ACC112 (cell line): ENCODE results near the gene HNF1B.

Source experiments
- H2AFZ ChIP-seq: fragments of 200-600 bp; sonication (generic); one replicate; pipeline ENCODE4 v1.6.0; 2017; ENCODE audit warnings: antibody characterized with exemption, low read length; ENCODE audit not compliant: unreplicated experiment
- H3K27ac ChIP-seq: fragments of 200-600 bp; sonication (generic); 2 replicates; pipeline ENCODE4 v1.5.1; 2014; ENCODE audit warnings: low read depth, mild to moderate bottlenecking, antibody characterized with exemption, low read length, moderate library complexity
- H3K27me3 ChIP-seq: fragments of 200-600 bp; sonication (generic); 2 replicates; pipeline ENCODE4 v1.6.1; 2014; ENCODE audit warnings: mild to moderate bottlenecking, antibody characterized with exemption, low read length, moderate library complexity, mixed read lengths; ENCODE audit not compliant: insufficient read depth
- H3K36me3 ChIP-seq: fragments of 200-600 bp; sonication (generic); 2 replicates; pipeline ENCODE4 v1.6.1; 2016; ENCODE audit warnings: mild to moderate bottlenecking, antibody characterized with exemption, low read length, moderate library complexity, mixed read lengths; ENCODE audit not compliant: insufficient read depth
- H3K4me1 ChIP-seq: fragments of 200-600 bp; sonication (generic); one replicate; pipeline ENCODE4 v1.6.1; 2016; ENCODE audit warnings: low read length, mixed read lengths; ENCODE audit not compliant: insufficient read depth, unreplicated experiment, control insufficient read depth
- H3K4me3 ChIP-seq: fragments of 200-600 bp; sonication (generic); 2 replicates; pipeline ENCODE4 v1.5.1; 2014; ENCODE audit warnings: mild to moderate bottlenecking, low read depth, low read length
- H3K79me2 ChIP-seq: fragments of 200-600 bp; sonication (generic); one replicate; pipeline ENCODE4 v1.6.0; 2016; ENCODE audit warnings: low read length; ENCODE audit not compliant: control insufficient read depth, unreplicated experiment, insufficient read depth

HNF1B gene

DNA sequence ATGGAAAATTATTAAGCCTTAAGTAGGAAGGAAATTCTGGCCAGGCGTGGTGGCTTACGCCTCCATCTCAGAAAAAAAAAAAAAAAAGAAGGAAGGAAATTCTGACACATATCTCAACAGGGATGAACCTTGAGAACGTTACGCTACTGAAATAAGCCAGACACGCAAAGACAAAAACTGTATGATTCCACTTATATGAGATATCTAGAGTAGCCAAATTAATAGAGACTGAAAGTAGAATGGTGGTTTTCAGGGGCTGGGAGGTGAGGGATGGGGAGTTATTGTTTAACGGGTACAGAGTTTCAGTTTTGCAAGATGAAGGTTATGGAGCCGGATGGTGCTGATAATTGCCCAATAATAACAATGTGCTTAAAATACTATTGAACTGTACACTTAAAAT is 16.2 kb upstream of the HNF1B start:
- H2AFZ ChIP-seq: no peak overlapping the region
- H3K27ac ChIP-seq: no peak overlapping the region
- no peaks in the 10 kb centered on the region for H3K36me3 ChIP-seq
- no peaks in the 10 kb centered on the region for H3K79me2 ChIP-seq
- no peak overlapping the region for H3K4me3 ChIP-seq
- H3K27me3 ChIP-seq: peaks cover 14% of the 10 kb centered on the region
- no peaks in the 10 kb centered on the region for H3K4me1 ChIP-seq

DNA sequence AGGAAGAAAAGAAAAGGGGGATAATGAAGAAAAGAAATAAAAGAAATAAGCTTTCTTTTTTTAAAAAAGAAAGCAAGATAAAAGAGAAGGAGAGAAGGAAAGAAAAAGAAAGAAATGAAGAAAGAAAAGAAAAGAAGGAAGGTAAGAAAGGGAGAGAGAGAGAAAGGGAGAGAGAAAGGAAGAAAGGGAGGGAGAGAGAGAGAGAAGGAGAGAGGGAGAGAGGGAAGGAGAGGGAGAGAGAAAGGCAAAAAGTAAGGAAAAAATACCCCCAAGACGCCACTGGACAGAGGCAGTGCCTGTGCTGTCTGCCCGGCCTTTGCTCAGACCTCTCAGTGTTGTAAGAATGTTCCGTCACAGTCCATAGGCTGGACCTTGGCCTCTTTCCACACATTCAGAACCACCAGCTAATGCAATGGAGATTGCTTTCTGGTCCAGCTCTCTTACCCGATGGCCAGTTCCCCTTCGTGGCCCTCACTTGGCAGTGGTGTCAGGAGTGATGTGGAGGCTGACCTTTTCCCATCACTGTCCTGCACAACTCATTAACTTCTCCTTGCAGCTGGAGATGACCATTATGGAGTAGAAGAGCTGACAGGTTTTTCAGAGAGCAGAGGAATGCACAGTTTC is 14.3 kb upstream of the HNF1B start:
- H2AFZ ChIP-seq: no peak overlapping the region
- H3K27me3 ChIP-seq: peaks cover 14% of the 10 kb centered on the region
- no peak overlapping the region for H3K4me3 ChIP-seq
- no peaks in the 10 kb centered on the region for H3K36me3 ChIP-seq
- no peaks in the 10 kb centered on the region for H3K79me2 ChIP-seq
- no peaks in the 10 kb centered on the region for H3K4me1 ChIP-seq
- H3K27ac ChIP-seq: no peak overlapping the region

DNA sequence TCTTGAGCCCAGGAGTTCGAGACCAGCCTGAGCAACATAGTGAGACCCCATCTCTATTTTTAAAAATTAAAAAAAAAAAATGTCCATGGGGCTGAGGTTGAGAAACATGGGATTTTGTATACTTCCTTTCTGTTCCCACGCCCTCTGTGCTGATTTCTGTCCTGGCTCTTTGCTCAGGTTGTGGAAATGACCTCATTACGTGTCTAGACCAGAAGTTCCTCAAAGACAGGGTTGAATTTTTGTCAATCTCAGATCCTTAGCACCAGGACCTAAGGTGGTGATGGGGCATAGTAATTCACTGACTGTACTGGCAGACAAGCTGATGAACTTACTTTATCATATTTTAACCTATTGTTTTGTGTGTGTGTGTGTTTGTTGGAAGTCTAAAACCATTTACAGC is 11.2 kb upstream of the HNF1B start:
- peaks cover 3% of the 10 kb centered on the region for H3K4me1 ChIP-seq
- H2AFZ ChIP-seq: no peak overlapping the region
- H3K4me3 ChIP-seq: no peak overlapping the region
- no peaks in the 10 kb centered on the region for H3K27me3 ChIP-seq
- H3K36me3 ChIP-seq: no peaks in the 10 kb centered on the region
- H3K79me2 ChIP-seq: no peaks in the 10 kb centered on the region
- H3K27ac ChIP-seq: no peak overlapping the region

GRCh38 chr17:37755455-37755854 is 10.6 kb upstream of the HNF1B start:
- Histone ChIP-seq H3K27ac (no peak overlapping the region), H3K79me2 (no peaks in the 10 kb centered on the region), H2AFZ (no peak overlapping the region), H3K27me3 (no peaks in the 10 kb centered on the region), H3K36me3 (no peaks in the 10 kb centered on the region), H3K4me1 (peaks cover 3% of the 10 kb centered on the region), H3K4me3 (no peak overlapping the region)

DNA sequence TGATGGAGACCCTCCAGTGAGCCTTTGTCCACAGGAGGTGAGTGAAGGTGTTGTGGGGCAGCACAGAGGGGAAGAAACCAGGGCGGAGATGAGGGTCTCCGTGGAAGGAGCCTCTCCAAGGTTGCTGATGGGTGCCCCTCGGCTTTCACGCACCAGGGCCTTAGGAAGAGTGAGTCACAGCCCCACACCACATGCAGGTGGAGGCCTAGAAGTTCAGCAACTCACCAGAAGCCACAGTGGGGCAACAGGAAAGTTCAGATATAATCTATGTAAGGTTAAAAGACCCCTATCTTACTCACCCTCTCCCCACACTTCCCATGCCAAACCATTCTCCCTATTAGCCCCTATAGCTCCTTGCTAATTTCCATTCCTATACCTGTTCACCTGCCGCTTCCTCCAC is 9.5 kb upstream of the HNF1B start:
- Histone ChIP-seq H3K79me2 (no peaks in the 10 kb centered on the region), H3K27me3 (no peaks in the 10 kb centered on the region)

DNA sequence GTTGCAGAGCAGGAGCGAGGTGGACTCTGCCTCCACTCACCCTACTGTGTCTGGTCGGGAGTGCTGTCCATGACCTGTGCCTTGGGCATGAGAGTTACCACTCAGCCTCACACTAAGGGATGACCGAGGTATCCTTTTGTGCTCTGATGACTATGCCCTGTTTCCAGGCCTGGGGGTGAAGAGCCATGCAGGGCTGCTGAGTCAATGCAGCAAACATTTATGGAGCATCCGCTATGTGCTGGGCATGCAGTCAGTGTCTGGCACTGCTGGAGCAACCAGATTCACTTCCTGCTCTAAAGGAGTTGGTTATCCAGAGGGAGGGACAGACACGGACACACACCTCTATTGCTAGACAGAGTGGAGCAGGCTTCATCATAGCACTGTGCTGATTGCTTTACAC is 7.6 kb upstream of the HNF1B start:
- peaks cover 3% of the 10 kb centered on the region for H3K4me1 ChIP-seq
- no peaks in the 10 kb centered on the region for H3K79me2 ChIP-seq
- H2AFZ ChIP-seq: no peak overlapping the region
- H3K4me3 ChIP-seq: no peak overlapping the region
- peaks cover 14% of the 10 kb centered on the region for H3K27me3 ChIP-seq
- no peak overlapping the region for H3K27ac ChIP-seq
- no peaks in the 10 kb centered on the region for H3K36me3 ChIP-seq

More for the DNA sequence above, 9.5 kb upstream of the HNF1B start:
- Histone ChIP-seq H3K36me3 (no peaks in the 10 kb centered on the region), H3K4me3 (no peak overlapping the region), H3K27ac (no peak overlapping the region), H3K4me1 (peaks cover 3% of the 10 kb centered on the region), H2AFZ (no peak overlapping the region)

- H3K27ac ChIP-seq: no peak overlapping the region
- H3K4me1 ChIP-seq: peaks cover 3% of the 10 kb centered on the region
- no peak overlapping the region for H3K4me3 ChIP-seq
- no peaks in the 10 kb centered on the region for H3K79me2 ChIP-seq
- H2AFZ ChIP-seq: no peak overlapping the region
- no peaks in the 10 kb centered on the region for H3K36me3 ChIP-seq
- peaks cover 29% of the 10 kb centered on the region for H3K27me3 ChIP-seq
Measured at GRCh38 chr17:37750768-37751475, 6.1 kb upstream of the HNF1B start.

- Histone ChIP-seq H3K27ac (no peak overlapping the region), H3K36me3 (no peaks in the 10 kb centered on the region), H3K27me3 (peaks cover 35% of the 10 kb centered on the region), H2AFZ (no peak overlapping the region), H3K4me1 (peaks cover 3% of the 10 kb centered on the region), H3K79me2 (no peaks in the 10 kb centered on the region), H3K4me3 (no peak overlapping the region)
Measured at GRCh38 chr17:37750292-37750691, 5.4 kb upstream of the HNF1B start.

- Histone ChIP-seq H3K27me3 (peaks cover 66% of the 10 kb centered on the region), H3K4me3 (no peak overlapping the region)
Measured at GRCh38 chr17:37747222-37747621, 2.4 kb upstream of the HNF1B start.

GRCh38 chr17:37746617-37747016 is 1.8 kb upstream of the HNF1B start:
- Histone ChIP-seq H3K36me3 (no peaks in the 10 kb centered on the region), H3K27ac (no peak overlapping the region), H3K4me1 (no peaks in the 10 kb centered on the region), H3K79me2 (no peaks in the 10 kb centered on the region), H3K4me3 (no peak overlapping the region), H3K27me3 (peaks cover 72% of the 10 kb centered on the region), H2AFZ (no peak overlapping the region)

More at GRCh38 chr17:37747222-37747621, 2.4 kb upstream of the HNF1B start:
- Histone ChIP-seq H3K79me2 (no peaks in the 10 kb centered on the region), H3K27ac (no peak overlapping the region), H2AFZ (no peak overlapping the region), H3K4me1 (peaks cover 1% of the 10 kb centered on the region), H3K36me3 (no peaks in the 10 kb centered on the region)

DNA sequence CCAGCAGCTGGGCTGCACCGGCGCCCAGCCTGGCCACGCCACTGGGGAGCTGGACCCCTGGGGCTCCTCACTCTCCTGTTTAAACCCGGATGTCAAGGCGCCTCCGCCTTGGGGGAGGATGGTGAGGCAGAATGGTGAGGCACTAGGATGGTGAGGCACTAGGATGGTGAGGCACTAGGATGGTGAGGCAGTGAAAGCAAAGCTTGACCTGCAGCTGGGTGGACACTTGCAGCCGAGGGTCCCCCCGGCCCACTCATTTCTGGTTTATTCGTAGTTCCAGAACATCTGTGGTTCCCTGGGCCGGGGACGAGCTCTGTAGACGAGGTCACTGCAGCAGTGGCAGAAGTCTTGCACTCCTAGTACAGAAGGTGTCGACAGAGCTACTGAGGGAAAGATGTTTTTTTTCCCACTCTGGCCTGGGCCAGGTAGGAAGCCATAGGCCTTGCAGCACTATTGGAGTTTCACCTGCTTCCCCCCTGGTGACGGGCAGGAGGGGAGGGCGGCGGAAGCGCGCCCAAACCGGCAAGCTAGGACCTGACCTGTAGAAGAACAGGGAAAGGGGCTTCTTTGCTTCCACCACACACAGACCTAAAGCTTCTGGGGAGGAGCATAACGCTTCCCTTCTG is 1.1 kb upstream of the HNF1B start:
- Histone ChIP-seq H3K36me3 (no peaks in the 10 kb centered on the region), H3K79me2 (no peaks in the 10 kb centered on the region), H3K27me3 (peaks cover 79% of the 10 kb centered on the region), H3K4me1 (no peaks in the 10 kb centered on the region), H3K27ac (no peak overlapping the region), H2AFZ (no peak overlapping the region), H3K4me3 (no peak overlapping the region)
